Stimulated activated CD4-positive, alpha-beta T cell treated with anti-CD3 and anti-CD28 coated beads, Interleukin-2, amount 100 ng/mL, for 4 hours (primary cell): ENCODE data around the gene BABAM2.

Experiments
- DNase-seq: peaks from one replicate; pipeline ENCODE4 v3.0.0-alpha.2; 2020; ENCODE audit warnings: low read depth

The BABAM2 gene

GRCh38 chr2:27911458-27912210 lies 21.1 kb downstream of the BABAM2 start:
- DNase-seq: no peak

- no peak for DNase-seq
These were observed 22.0 kb downstream of the BABAM2 start for GRCh38 chr2:27912512-27912911.

GRCh38 chr2:27914041-27914804 lies 23.7 kb downstream of the BABAM2 start:
- no peak for DNase-seq

GRCh38 chr2:27914805-27915175 lies 24.3 kb downstream of the BABAM2 start:
- DNase-seq: no peak

GRCh38 chr2:27915191-27915590 lies 24.7 kb downstream of the BABAM2 start:
- no peak for DNase-seq

GRCh38 chr2:27915874-27916273 lies 25.3 kb downstream of the BABAM2 start:
- no peak for DNase-seq

- no peak for DNase-seq
These were observed 25.9 kb downstream of the BABAM2 start for GRCh38 chr2:27916293-27916995.

GRCh38 chr2:27920148-27920885 lies 29.8 kb downstream of the BABAM2 start:
- no peak for DNase-seq

GRCh38 chr2:27921424-27921823 lies 30.9 kb downstream of the BABAM2 start:
- DNase-seq: no peak

GRCh38 chr2:27921880-27922547 lies 31.5 kb downstream of the BABAM2 start:
- DNase-seq: no peak

- DNase-seq: no peak
These were observed 32.3 kb downstream of the BABAM2 start for GRCh38 chr2:27922842-27923241.

- no peak for DNase-seq
These were observed 35.4 kb downstream of the BABAM2 start for GRCh38 chr2:27925766-27926472.

- DNase-seq: no peak
These were observed 39.5 kb downstream of the BABAM2 start for GRCh38 chr2:27929916-27930486.

GRCh38 chr2:27931361-27931950 lies 40.9 kb downstream of the BABAM2 start:
- DNase-seq: no peak

- DNase-seq: no peak
These were observed 41.9 kb downstream of the BABAM2 start for GRCh38 chr2:27932396-27932795.

GRCh38 chr2:27935026-27935425 lies 44.5 kb downstream of the BABAM2 start:
- DNase-seq: no peak

GRCh38 chr2:27940090-27940671 lies 49.7 kb downstream of the BABAM2 start:
- no peak for DNase-seq

GRCh38 chr2:27940982-27941381 lies 50.5 kb downstream of the BABAM2 start:
- DNase-seq: no peak

- no peak for DNase-seq
These were observed 52.4 kb downstream of the BABAM2 start for GRCh38 chr2:27942612-27943547.
